Prostate gland (tissue), 2 donors: ENCODE results near the gene PRKCQ.

Source experiments
- CTCF ChIP-seq, 4 experiments: fragments of 200-600 bp in 2 of 4; fragments of 450-650 bp in 2 of 4; sonication (generic) in 2 of 4; IDR thresholded peaks; 1 replicate in 3 of 4; 2 replicates in 1 of 4; pipeline ENCODE4 v1.5.1; 2016 to 2019; ENCODE audit warnings: antibody characterized with exemption in 4 of 4, mild to moderate bottlenecking in 2 of 4, moderate library complexity in 2 of 4
- POLR2A ChIP-seq: fragments of 450-650 bp; IDR thresholded peaks from one replicate; pipeline ENCODE4 v1.6.1; 2016; ENCODE audit warnings: antibody characterized with exemption, mild to moderate bottlenecking
- POLR2AphosphoS5 ChIP-seq: sonication (generic); formaldehyde crosslinking; IDR thresholded peaks from one replicate; pipeline ENCODE4 v1.6.1; 2017; ENCODE audit warnings: antibody characterized with exemption

- TF ChIP-seq CTCF (IDR thresholded peaks at IDR 0.05) (no peak), POLR2AphosphoS5 (no peak), POLR2A (no peak)
These were observed 110.4 kb downstream of the PRKCQ start for GRCh38 chr10:6469661-6470060.
